Cardiac muscle cell (in vitro differentiated cells and primary cell): ENCODE results near the gene SLC37A3. TPM values are rescaled to one million over a fixed set of nuclear protein-coding genes. Genes with fewer than 3 reads are reported as not detected.

Experiments used
- DNase-seq, 2 donors: peaks; one replicate each; pipeline versions ENCODE4 v3.0.0 to v3.0.0-alpha.2; 2010 to 2017; ENCODE audit warnings: low read depth in 1 of 2, low spot score in 1 of 2
- H3K27ac ChIP-seq: fragments of 200-600 bp; sonication (generic); 2 replicates; pipeline ENCODE4 v1.5.1; 2016
- H3K27me3 ChIP-seq: fragments of 200-600 bp; sonication (generic); 2 replicates; pipeline ENCODE4 v1.6.0; 2016; ENCODE audit warnings: control low read depth
- H3K36me3 ChIP-seq: fragments of 200-600 bp; sonication (generic); 2 replicates; pipeline ENCODE4 v1.5.1; 2016; ENCODE audit warnings: control low read depth
- H3K4me1 ChIP-seq: fragments of 200-600 bp; sonication (generic); 2 replicates; pipeline ENCODE4 v1.8.1; 2017; ENCODE audit warnings: low read depth, mild to moderate bottlenecking, mixed run types
- H3K4me3 ChIP-seq: fragments of 200-600 bp; sonication (generic); 2 replicates; pipeline ENCODE4 v1.5.1; 2016; ENCODE audit warnings: mild to moderate bottlenecking
- H3K9me3 ChIP-seq: fragments of 200-600 bp; sonication (generic); 2 replicates; pipeline ENCODE4 v1.5.1; 2017; ENCODE audit warnings: low read depth, mild to moderate bottlenecking, control low read depth
- polyA plus RNA-seq: library from polyadenylated mRNA; unstranded; fragments of >200 nt; fragmentation: Nextera tagmentation; extraction: Ambion mirVana; gene quantifications from 2 replicates; pipeline ENCODE4 v1.2.1, GENCODE V29; 2016
- total RNA-seq: library from RNA; depleted of rRNA; stranded (reverse); fragments of >200 nt; gene quantifications from 2 replicates; pipeline ENCODE4 v1.2.3, GENCODE V29; 2016
- TF ChIP-seq, protein P1 (sequence below): IDR thresholded peaks from 2 replicates; pipeline ENCODE4 v1.5.1; 2012; ENCODE audit warnings: low read depth, mild to moderate bottlenecking, low read length

The SLC37A3 gene, protein sequence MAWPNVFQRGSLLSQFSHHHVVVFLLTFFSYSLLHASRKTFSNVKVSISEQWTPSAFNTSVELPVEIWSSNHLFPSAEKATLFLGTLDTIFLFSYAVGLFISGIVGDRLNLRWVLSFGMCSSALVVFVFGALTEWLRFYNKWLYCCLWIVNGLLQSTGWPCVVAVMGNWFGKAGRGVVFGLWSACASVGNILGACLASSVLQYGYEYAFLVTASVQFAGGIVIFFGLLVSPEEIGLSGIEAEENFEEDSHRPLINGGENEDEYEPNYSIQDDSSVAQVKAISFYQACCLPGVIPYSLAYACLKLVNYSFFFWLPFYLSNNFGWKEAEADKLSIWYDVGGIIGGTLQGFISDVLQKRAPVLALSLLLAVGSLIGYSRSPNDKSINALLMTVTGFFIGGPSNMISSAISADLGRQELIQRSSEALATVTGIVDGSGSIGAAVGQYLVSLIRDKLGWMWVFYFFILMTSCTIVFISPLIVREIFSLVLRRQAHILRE
- total RNA-seq (49.4 and 50.5 TPM in 2 replicates), polyA plus RNA-seq (41.9 and 49.7 TPM in 2 replicates)

DNA sequence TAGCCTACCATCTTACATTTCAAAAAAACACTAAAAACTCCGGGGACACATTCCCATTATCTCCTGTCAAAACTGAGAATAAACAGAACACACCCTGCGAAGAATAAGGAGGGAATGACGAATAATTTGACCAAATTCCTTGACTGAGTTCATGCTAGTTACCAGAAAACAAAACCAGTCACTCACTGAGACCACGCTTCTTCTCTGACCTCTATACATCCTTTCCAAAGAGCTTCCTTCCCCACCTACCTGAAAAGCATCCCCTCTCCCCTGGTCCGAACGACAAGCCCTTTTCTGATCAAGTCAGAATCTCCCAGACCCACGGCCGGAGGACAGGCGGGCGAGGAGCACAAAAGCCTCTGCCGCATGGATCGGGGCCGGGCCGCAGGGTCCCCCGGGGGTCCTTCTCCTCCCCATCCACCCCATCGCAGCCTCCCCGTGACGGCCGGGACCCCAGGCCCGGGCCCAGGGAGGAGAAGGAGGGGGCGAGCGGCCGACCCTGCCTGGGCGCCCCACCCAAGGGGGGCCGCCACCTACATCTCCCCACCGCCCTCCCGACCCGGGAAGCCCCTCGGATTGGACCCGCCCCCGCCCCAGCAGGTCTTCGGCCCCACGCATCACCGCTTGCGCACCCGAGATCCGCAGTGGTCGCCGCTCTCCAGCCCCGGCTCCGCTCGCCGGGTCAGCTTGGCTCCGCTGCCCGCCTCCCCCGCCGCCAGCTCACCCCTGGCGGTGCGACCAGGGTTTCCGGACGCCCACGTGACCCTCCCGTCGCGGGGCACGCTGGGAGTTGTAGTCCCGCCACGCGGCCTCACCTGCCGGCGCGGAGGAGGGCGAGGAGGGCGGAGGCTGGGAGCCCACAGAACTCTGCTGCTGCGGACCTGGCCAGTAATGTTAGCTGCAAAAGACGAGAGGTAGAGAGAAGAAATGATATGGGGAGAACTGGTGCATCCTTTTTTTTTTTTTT, at the start of gene SLC37A3:
Gene SLC37A3 (minus strand): TSS at position 747 of the 967 bp plus-strand sequence. CDS start 16,004 bp downstream, outside the sequence.
- H3K9me3 ChIP-seq: no peaks in the 10 kb centered on the region
- H3K27ac ChIP-seq: peak within 1 kb of the TSS; percentile 87
- H3K4me1 ChIP-seq: no peaks in the 10 kb centered on the region
- TF ChIP-seq, protein P1, sequence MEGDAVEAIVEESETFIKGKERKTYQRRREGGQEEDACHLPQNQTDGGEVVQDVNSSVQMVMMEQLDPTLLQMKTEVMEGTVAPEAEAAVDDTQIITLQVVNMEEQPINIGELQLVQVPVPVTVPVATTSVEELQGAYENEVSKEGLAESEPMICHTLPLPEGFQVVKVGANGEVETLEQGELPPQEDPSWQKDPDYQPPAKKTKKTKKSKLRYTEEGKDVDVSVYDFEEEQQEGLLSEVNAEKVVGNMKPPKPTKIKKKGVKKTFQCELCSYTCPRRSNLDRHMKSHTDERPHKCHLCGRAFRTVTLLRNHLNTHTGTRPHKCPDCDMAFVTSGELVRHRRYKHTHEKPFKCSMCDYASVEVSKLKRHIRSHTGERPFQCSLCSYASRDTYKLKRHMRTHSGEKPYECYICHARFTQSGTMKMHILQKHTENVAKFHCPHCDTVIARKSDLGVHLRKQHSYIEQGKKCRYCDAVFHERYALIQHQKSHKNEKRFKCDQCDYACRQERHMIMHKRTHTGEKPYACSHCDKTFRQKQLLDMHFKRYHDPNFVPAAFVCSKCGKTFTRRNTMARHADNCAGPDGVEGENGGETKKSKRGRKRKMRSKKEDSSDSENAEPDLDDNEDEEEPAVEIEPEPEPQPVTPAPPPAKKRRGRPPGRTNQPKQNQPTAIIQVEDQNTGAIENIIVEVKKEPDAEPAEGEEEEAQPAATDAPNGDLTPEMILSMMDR: no peak
- H3K36me3 ChIP-seq: no peaks in the 10 kb centered on the region
- peak; percentile 87 to 94 for DNase-seq
- H3K4me3 ChIP-seq: peak within 1 kb of the TSS; percentile 68
- no peaks in the 10 kb centered on the region for H3K27me3 ChIP-seq

DNA sequence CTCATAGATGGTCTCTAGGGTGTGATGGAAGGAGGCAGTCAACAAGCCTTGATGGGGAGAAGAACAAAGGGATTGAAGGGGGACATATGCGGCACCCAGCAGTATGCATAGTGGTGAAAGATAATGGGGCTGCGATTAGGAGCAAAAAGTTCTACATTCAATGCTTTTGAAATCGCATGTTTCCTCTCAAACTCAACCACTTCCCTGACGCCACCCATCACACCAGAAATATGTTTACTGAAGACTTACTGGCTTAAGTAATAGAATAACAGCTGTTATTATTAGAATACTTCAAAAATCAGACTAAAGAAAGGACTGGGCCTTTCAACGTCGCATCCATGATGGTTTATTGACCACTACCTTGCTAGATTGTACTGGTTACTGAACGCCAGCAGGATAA, 49.5 kb upstream of the SLC37A3 start:
- DNase-seq: no peak
- Histone ChIP-seq H3K27me3 (no peaks in the 10 kb centered on the region), H3K4me3 (no peak overlapping the region), H3K9me3 (no peaks in the 10 kb centered on the region), H3K27ac (no peak overlapping the region), H3K4me1 (no peaks in the 10 kb centered on the region), H3K36me3 (no peaks in the 10 kb centered on the region)
- TF ChIP-seq, protein P1: no peak

DNA sequence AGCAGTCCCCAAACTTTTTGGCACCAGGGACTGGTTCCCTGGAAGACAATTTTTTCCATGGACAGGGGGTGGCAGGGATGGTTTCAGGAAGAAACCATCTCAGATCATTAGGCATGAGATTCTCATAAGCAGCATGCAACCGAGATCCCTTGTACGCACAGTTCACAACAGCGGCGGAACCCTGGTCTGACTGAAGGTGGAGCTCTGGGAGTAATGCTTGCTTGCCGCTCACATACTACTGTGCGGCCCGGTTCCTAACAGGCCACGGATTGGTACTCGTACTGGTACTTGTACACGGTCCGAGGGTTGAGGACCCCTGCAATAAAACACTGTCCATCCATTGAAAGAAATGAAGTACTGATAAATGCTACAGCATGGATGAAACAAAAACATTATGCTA, 48.1 kb upstream of the SLC37A3 start:
- Histone ChIP-seq H3K4me3 (no peak overlapping the region), H3K9me3 (no peaks in the 10 kb centered on the region), H3K27ac (no peak overlapping the region), H3K36me3 (no peaks in the 10 kb centered on the region), H3K27me3 (no peaks in the 10 kb centered on the region), H3K4me1 (no peaks in the 10 kb centered on the region)
- TF ChIP-seq, protein P1: no peak
- no peak for DNase-seq

DNA sequence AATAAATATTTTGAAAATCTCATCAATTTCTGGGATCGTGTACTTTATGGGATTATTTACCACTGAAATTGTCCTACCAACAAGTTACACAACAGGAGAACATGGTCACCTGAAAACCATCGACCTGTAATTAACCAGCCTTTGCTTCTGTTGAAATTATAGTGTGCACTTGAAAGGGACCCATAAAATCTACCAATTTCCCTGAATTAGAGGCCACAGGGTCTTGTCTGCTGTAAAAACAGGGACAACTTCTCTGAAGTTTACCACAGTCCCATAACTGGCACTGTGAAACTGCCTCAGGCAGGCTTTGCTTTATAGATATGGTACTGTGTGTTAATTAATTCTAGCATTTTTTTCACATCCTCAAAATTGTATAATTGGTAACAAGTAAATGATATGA, 43.2 kb upstream of the SLC37A3 start:
- no peak for DNase-seq
- H3K36me3 ChIP-seq: no peaks in the 10 kb centered on the region
- TF ChIP-seq, protein P1: no peak
- no peaks in the 10 kb centered on the region for H3K9me3 ChIP-seq
- no peak overlapping the region for H3K4me3 ChIP-seq
- no peaks in the 10 kb centered on the region for H3K27me3 ChIP-seq
- H3K27ac ChIP-seq: no peak overlapping the region
- H3K4me1 ChIP-seq: no peaks in the 10 kb centered on the region

DNA sequence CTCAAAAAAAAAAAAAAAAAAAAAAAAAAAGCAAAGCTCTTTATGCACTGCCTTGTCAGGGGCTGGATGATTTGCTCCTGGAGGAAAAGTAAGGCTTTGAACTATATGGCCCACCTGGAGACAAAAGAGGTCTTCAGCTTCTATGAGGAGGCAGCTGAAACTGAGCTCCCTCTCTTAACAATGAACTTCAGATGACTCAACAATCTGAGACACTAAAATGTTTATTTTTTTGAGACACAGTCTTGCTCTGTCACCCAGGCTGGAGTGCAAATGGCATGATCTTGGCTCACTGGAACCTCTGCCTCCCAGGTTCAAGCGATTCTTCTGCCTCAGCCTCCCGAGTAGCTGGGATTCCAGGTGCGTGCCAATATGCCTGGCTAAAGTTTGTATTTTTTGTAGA, 42.3 kb upstream of the SLC37A3 start:
- TF ChIP-seq, protein P1: no peak
- Histone ChIP-seq H3K27ac (no peak overlapping the region), H3K4me1 (no peaks in the 10 kb centered on the region), H3K27me3 (no peaks in the 10 kb centered on the region), H3K9me3 (no peaks in the 10 kb centered on the region), H3K4me3 (no peak overlapping the region), H3K36me3 (no peaks in the 10 kb centered on the region)
- no peak for DNase-seq
